ENCODE data around the gene LINS1. TPM values are rescaled to one million over a fixed set of nuclear protein-coding genes. Genes with fewer than 3 reads are reported as not detected.

LINS1 gene
- total RNA-seq, 1 donor: 25.8 TPM

GRCh38 chr15:100642213-100642949 lies 40.4 kb upstream of the LINS1 start:
- no peak for DNase-seq (ENCODE audit: low read depth)
- TF ChIP-seq CTCF (IDR thresholded peaks at IDR 0.05; ENCODE audit: insufficient read depth, low read length): no peak

GRCh38 chr15:100638177-100638730 lies 36.3 kb upstream of the LINS1 start:
- no peak for DNase-seq (ENCODE audit: low read depth)
- no peak for TF ChIP-seq CTCF (IDR thresholded peaks at IDR 0.05; ENCODE audit: insufficient read depth, low read length)
- H3K4me3 ChIP-seq (ENCODE audit: low read depth, low read length): no peak overlapping the region

More at GRCh38 chr15:100642213-100642949, 40.4 kb upstream of the LINS1 start:
- no peak overlapping the region for H3K4me3 ChIP-seq (ENCODE audit: low read depth, low read length)

GRCh38 chr15:100635406-100636071 lies 33.6 kb upstream of the LINS1 start:
- DNase-seq (ENCODE audit: low read depth): no peak
- H3K4me3 ChIP-seq (ENCODE audit: low read depth, low read length): no peak overlapping the region
- no peak for TF ChIP-seq CTCF (IDR thresholded peaks at IDR 0.05; ENCODE audit: insufficient read depth, low read length)

GRCh38 chr15:100633763-100634075 lies 31.7 kb upstream of the LINS1 start:
- no peak for DNase-seq (ENCODE audit: low read depth)
- H3K4me3 ChIP-seq (ENCODE audit: low read depth, low read length): no peak overlapping the region
- TF ChIP-seq CTCF (IDR thresholded peaks at IDR 0.05; ENCODE audit: insufficient read depth, low read length): no peak

- no peak for TF ChIP-seq CTCF (IDR thresholded peaks at IDR 0.05; ENCODE audit: insufficient read depth, low read length)
- H3K4me3 ChIP-seq (ENCODE audit: low read depth, low read length): no peak overlapping the region
- no peak for DNase-seq (ENCODE audit: low read depth)
Observed at GRCh38 chr15:100631831-100632230, 29.8 kb upstream of the LINS1 start.

GRCh38 chr15:100628746-100629145 lies 26.8 kb upstream of the LINS1 start:
- H3K4me3 ChIP-seq (ENCODE audit: low read depth, low read length): no peak overlapping the region
- DNase-seq (ENCODE audit: low read depth): peak; percentile 88
- TF ChIP-seq CTCF (IDR thresholded peaks at IDR 0.05; ENCODE audit: insufficient read depth, low read length): no peak
